Hematopoietic multipotent progenitor cell treated with erythropoietin and hydrocortisone succinate and interleukin-3 and kit ligand, for 15 days (in vitro differentiated cells): ENCODE data around the gene TGFBR3.
"Not testable (repeated sequence)": the region's sequence is repeated elsewhere in the genome, so short reads cannot be mapped to it uniquely, and the experiment has no call there.

Source experiments
- DNase-seq: peaks from one replicate; pipeline ENCODE4 v3.0.0-alpha.2; 2015; ENCODE audit warnings: low spot score

TGFBR3 gene

DNA sequence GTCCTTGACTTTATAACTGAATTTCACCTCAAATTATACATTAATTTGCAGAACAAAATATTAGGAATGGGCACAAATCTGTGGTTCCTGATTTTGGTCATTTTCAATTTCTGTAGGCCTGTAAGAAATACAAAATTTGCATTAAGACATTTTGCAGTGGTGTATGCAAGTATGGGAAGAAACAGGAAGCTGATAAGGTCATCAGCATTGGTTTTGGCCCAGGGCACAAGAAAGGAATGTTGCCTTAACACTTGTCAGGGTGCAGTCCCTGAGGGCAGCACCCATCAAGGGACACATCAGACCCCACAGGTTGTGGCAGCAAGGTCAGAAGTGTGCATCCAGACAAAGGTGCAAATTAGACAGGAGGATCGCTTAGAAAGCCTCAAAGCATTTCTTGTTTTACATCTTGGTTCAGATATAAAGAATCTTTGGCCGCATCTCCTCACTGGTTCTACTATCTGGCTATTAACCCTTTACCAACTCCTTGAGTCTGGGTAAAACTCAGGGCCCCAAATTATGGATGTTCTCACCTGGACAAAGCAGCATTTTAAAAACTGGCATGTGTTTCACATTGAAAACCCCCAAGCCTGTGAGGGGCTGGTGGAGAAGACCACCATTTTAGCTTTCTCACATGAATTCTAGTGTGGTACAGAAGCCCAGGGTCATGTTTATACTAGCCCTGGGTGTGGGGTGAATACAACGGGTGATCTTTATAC, 202.9 kb downstream of the TGFBR3 start:
- DNase-seq, result no peak

GRCh38 chr1:91680556-91681155, 205.3 kb downstream of the TGFBR3 start:
- no peak for DNase-seq

- DNase-seq, result no peak
These were observed 206.5 kb downstream of the TGFBR3 start for GRCh38 chr1:91679446-91679845.

DNA sequence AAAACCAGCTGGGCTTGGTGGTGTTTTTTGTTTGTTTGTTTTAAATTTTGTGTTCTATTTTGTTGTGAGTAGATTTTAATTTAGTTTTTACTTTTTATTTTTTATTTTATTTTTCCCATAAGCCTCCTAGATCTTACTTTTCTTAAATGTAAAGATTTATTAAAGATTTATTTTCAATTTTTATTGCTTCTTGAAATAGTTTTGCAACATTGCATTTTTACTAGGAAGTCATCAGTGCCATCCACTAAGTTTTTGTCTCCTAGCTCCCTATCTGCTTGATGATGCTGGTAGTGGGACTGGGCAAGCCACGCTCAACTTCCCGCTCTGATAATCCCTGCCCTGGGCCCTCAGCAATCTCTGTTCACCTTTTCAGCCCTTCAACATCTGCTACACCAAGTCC, 209.9 kb downstream of the TGFBR3 start:
- no peak for DNase-seq

DNA sequence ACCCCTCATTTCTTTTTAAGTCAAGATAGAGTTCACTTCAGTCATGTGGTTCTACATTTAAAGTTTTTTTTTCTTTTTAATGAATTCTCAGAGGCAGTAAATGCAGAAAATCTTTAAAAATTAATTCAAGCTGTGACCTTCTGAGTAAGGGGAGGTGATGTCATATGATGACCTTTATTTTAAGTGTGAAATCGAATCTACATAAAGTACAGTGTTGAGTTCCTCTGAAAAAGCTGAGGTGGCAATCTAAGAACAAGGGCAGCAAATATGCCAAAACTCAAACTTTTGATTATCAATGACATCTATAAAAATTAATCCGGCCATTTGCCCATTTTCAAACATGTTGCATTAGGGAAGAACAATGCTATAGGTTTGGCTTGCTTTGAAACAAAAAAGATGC, 211.8 kb downstream of the TGFBR3 start:
- no peak for DNase-seq

DNA sequence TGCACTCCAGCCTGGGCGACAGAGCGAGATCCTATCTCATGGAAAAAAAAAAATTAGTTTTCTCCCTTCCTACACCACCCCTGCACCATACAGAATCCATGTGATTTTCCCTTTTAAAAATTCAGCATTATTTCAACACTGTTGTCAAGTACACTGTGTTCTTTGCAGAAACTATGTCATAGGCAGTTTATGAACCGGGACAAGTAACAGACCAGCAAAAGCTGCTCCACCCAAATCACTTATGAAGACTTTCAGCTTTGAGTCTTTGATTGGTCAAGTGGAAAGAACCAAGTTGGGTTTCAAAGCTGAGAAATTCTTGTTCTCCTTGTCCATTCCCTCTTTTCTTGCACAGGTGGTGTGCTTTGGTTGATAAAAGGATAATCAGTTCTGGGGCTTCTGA, 212.3 kb downstream of the TGFBR3 start:
- no peak for DNase-seq

DNA sequence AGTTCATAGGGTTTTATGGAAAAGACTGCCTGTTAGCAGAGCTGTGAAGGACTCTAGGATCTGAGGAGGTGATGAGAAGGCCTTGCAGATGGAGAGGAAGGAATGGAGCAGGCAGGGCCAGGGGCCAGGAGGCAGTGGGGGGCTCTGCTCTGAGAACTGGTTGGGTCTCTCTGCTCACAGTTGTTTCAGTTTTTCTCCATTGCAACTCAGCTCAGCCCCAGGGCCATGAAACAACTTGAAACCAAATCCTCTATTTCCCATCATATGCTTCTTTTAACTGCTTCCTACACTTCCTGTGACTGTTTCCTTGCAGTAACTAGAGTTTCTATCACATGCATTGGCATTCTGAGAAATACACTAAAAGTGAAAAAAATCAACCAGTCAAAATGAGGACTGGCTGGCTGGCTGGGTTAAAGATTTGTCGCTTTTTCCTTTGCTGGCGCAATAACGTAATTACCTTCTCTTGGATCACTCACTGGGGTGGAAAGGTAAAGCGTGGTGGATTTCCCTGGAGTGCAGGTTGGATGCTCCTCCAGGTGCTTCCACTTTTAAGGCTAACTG, 213.3 kb downstream of the TGFBR3 start:
- DNase-seq, result no peak

GRCh38 chr1:91670781-91671180, 215.2 kb downstream of the TGFBR3 start:
- DNase-seq, result no peak

DNA sequence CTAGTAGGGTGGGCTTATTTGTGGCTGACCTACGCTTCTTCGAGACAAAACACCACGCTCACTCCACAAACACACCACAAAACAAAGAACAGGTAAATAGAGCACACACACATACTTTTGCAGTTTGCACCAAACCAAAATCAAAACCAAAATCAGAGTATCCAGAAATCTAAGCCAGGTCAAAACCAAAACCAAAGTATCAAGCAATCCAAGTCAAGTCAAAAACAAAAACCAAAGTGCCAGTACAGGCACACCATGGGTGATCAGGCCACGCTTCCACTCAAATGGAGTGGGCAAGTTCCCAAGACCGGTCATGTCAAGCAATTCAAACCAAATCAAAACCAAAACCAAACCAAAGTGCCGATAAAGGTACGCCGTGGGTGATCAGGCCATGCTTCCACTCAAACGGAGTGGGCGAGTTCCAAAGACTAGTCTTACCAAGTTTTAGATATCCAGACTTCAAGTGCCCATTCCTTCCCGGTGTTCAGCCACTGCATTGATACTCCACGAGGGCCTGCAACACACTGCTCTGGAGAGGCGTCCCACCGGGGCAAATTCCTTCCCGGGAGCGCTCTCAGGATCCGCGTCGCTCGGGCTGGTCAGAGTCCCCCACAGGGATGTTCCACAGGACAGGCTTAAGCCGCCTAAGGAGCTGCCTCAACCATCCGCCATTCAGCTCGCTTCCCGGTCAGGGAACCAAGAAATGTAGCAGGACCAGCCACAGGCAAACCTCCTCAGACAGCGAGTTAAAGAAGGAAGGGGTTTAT, 216.2 kb downstream of the TGFBR3 start:
- no peak for DNase-seq

GRCh38 chr1:91666651-91667050, 219.3 kb downstream of the TGFBR3 start:
- not testable (repeated sequence) for DNase-seq

DNA sequence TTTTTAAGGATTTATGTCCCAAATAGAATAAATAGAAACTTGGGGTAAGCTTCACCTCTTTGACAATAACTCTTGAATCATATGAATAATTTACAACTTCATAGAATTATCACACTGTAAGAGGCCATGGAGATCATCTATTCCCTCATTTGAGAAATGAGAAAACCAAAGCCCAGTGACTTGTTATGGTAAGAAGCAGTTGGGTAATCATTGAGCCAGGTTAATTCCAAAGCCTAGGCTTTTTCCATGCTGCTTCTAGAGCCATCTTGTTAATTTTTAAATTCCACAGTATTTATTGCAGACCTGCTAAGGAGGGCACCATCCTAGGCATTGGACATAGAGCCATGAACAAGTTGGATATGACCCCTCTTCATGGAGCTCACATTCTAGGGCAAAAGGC, 224.8 kb downstream of the TGFBR3 start:
- no peak for DNase-seq

DNA sequence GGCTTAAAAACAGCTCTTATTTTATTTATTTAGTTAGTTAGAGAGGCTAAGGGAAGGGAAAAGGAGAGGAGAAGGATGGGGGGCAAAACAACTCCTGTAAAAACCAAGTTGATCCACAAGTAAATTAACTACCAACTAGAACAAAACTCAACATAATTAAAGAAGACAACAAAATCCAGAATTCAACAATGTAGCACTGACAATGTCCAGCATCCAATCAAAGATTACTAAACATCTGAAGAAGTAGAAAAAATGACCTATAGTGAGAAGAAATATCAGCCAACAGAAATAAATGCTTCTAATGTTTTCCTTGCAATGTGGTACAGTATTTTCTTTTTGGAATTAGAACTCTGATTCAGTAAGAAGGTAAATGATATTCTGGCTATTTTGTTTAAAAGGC, 225.2 kb downstream of the TGFBR3 start:
- no peak for DNase-seq

- DNase-seq, result no peak
These were observed 230.0 kb downstream of the TGFBR3 start for GRCh38 chr1:91655912-91656449.

- no peak for DNase-seq
These were observed 232.8 kb downstream of the TGFBR3 start for GRCh38 chr1:91653183-91653582.

DNA sequence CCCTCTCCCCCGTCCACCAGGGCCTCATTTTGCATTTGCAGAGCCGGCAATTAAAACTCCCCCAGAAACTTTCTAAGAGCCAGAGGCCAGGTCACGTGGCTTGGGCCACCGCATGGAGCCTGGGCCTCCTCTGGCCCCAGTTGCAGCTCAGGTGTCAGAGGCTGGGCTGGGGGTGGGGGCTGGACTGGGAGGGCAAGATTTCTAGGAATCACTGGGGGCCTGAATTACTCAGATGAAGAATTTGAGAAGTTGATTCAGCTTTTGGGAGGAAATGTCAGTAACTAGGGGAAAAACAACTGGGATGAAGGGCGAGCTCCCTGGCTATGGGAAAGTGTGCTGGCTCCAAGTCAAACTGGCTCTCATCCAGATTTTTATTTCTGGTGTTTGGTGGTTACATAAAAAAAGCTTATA, 234.3 kb downstream of the TGFBR3 start:
- DNase-seq, result no peak

- DNase-seq, result no peak
These were observed 234.7 kb downstream of the TGFBR3 start for GRCh38 chr1:91651243-91651642.

DNA sequence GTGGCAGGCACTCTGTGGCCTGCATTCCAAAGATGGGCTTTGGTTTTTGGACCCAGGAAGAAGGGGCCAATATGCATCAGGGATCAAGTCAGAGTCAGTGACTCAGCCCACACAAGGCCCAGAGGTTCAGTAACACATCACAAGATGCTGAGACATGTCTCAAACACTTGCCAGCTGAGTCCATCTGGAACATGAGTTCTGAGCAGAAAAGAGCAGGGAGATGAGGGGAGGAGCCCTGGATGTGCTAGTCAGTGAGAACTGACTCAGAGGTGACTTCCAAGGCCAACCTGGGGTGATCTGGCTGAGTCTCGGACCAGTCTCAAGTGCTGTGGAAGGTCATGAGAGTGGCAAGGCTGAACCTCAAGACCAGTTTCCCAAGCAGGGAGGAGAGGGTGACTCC, 235.2 kb downstream of the TGFBR3 start:
- DNase-seq, result no peak

GRCh38 chr1:91647061-91647460, 238.9 kb downstream of the TGFBR3 start:
- no peak for DNase-seq

DNA sequence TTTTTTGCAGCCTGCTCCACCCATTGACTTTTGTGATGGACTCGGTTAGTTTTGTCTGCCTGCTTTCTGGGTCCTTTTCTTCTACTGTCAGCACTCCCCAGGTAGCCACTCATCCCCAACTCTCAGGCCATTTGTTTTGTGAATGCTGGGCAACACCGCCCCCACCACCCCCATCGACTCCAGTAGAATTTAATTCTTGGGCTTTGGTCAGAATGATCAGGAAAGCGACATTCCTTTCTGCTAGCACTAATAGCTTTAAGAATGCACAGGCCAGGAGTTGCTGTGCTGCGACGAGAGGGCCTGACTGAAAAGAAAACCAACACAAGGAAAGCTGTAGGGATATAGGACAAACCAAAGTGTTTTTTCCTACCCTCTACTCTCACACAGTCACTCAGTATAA, 240.9 kb downstream of the TGFBR3 start:
- DNase-seq, result no peak

DNA sequence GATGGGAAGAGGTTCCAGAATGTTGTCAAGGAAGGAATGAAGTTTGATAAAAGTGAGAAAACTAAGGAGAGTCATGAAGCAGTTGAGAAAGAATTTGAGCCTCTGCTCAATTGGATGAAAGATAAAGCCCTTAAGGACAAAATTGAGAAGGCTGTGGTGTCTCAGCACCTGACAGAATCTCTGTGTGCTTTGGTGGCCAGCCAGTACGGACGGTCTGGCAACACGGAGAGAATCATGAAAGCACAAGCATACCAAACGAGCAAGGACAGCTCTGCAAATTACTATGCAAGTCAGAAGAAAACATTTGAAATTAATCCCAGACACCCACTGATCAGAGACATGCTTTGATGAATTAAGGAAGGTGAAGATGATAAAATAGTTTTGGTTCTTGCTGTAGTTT, 242.5 kb downstream of the TGFBR3 start:
- no peak for DNase-seq

DNA sequence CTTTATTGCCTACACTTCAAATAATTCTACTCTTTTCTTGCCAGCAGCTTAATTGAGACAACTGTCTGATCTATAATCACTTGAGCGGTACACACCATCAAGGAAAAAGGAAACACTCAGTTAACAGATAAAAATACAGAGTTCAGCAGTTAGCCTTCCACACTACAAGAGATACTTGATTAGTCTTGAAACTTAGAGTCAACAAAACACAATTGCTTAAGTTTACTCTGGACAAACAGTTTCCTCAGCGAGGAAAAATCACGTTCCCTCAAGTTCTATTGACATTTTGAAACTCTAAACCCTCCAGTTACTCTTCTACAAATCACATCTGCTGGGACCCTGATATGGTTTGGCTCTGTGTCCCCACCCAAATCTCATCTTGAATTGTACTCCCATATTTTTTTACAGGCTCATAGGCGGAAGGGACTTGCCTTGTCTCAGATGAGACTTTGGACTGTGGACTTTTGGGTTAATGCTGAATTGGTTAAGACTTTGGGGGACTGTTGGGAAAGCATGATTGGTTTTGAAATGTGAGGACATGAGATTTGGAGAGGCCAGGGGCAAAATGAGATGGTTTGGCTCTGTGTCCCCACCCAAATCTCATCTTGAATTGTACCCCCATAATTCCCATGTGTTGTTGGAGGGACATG, 244.9 kb downstream of the TGFBR3 start:
- no peak for DNase-seq

DNA sequence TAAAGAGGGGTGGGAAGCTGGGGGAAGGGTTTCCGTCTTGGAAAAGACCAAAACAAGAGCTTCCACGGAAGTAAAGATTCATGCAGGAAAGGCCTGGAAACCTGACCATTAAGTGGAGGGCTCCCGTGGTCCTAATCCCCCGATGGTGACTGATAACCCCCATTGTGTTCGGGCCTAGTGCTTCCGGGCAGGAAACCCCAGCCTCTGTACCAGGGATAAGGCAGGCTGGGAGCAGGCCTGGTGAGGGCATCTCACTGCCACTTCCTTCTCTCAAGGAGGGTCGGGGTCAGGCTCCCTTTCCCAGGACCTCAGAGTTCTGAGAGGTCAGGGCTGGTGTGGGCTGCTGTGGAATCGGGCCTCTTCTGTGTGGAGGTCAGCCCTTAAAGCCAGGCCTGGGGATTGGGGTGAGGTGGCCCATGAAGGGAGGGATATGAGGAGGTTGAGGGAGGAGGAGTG, 248.4 kb downstream of the TGFBR3 start:
- no peak for DNase-seq
